GM18508 (cell line): ENCODE measurements around the gene KRT8.

Source experiments
- ATAC-seq: cut with Tn5 transposase; IDR thresholded peaks from one replicate; pipeline ENCODE4 v1.9.1; 2021; ENCODE audit warnings: moderate number of reproducible peaks; ENCODE audit not compliant: insufficient read depth, unreplicated experiment

The KRT8 gene

GRCh38 chr12:52926596-52927234 is 21.8 kb upstream of the KRT8 start:
- ATAC-seq = no peak

- ATAC-seq = no peak
These were observed 21.1 kb upstream of the KRT8 start for GRCh38 chr12:52925717-52926595.

- ATAC-seq = no peak
These were observed 20.2 kb upstream of the KRT8 start for GRCh38 chr12:52924764-52925716.

- ATAC-seq = no peak
These were observed 16.8 kb upstream of the KRT8 start for GRCh38 chr12:52921488-52922165.

- no peak for ATAC-seq
These were observed 16.1 kb upstream of the KRT8 start for GRCh38 chr12:52920937-52921336.

- no peak for ATAC-seq
These were observed 13.9 kb upstream of the KRT8 start for GRCh38 chr12:52918784-52919183.

GRCh38 chr12:52918351-52918750 is 13.5 kb upstream of the KRT8 start:
- ATAC-seq = no peak

- no peak for ATAC-seq
These were observed 12.9 kb upstream of the KRT8 start for GRCh38 chr12:52917800-52918199.

GRCh38 chr12:52916216-52916615 is 11.3 kb upstream of the KRT8 start:
- no peak for ATAC-seq

- no peak for ATAC-seq
These were observed 10.8 kb upstream of the KRT8 start for GRCh38 chr12:52915637-52916036.

- ATAC-seq = no peak
These were observed 9.8 kb upstream of the KRT8 start for GRCh38 chr12:52914576-52915121.

- no peak for ATAC-seq
These were observed 8.6 kb upstream of the KRT8 start for GRCh38 chr12:52913431-52913821.

GRCh38 chr12:52912711-52913430 is 8.0 kb upstream of the KRT8 start:
- ATAC-seq = no peak

GRCh38 chr12:52910248-52910883 is 5.5 kb upstream of the KRT8 start:
- no peak for ATAC-seq

GRCh38 chr12:52909796-52910195 is 4.9 kb upstream of the KRT8 start:
- no peak for ATAC-seq

GRCh38 chr12:52909331-52909730 is 4.5 kb upstream of the KRT8 start:
- ATAC-seq = no peak

- ATAC-seq = no peak
These were observed 2.4 kb upstream of the KRT8 start for GRCh38 chr12:52907092-52907810.

- ATAC-seq = no peak
These were observed 1.3 kb upstream of the KRT8 start for GRCh38 chr12:52906191-52906601.
